ENCODE results near the gene KRTAP5-2. TPM values are rescaled to one million over a fixed set of nuclear protein-coding genes. Genes with fewer than 3 reads are reported as not detected.

Gene KRTAP5-2
- total RNA-seq, 1 donor from 2014 or later: not detected

- intact Hi-C loops (cut with DNase I): loop anchor here (10.0 kb wide), 1 partner anchor 841 kb away; the partner anchor contains the start of gene TSSC4
- Histone ChIP-seq H3K4me1 (peaks cover 7 to 26% of the 10 kb centered on the region in 2 donors), H3K27ac (peak overlapping the region; percentile 6 to 15), H3K9me3 (no peaks in the 10 kb centered on the region), H3K4me3 (no peak overlapping the region), H3K27me3 (no peaks in the 10 kb centered on the region), H3K36me3 (peaks cover 27 to 30% of the 10 kb centered on the region in 2 donors)
- TF ChIP-seq CTCF (IDR thresholded peaks at IDR 0.05): no peak
- DNase-seq (ENCODE audit: low spot score in 2 of 2): peak in 1 of 2 donors; percentile 58
Observed at GRCh38 chr11:1563697-1564534, 34.2 kb downstream of the KRTAP5-2 start.

- Histone ChIP-seq H3K4me3 (no peak overlapping the region), H3K36me3 (peaks cover 27 to 30% of the 10 kb centered on the region in 2 donors), H3K27ac (peak overlapping the region in 1 of 2 donors; percentile 18), H3K4me1 (peaks cover 8 to 30% of the 10 kb centered on the region in 2 donors), H3K9me3 (no peaks in the 10 kb centered on the region), H3K27me3 (no peaks in the 10 kb centered on the region)
- peak in 1 of 2 donors; percentile 58 for DNase-seq (ENCODE audit: low spot score in 2 of 2)
- intact Hi-C loops (cut with DNase I): loop anchor here (10.0 kb wide), 1 partner anchor 842 kb away; the partner anchor contains the start of gene TSSC4
- no peak for TF ChIP-seq CTCF (IDR thresholded peaks at IDR 0.05)
Observed at GRCh38 chr11:1563149-1563638, 34.9 kb downstream of the KRTAP5-2 start.

- H3K27ac ChIP-seq: peak overlapping the region in 1 of 2 donors; percentile 18
- TF ChIP-seq CTCF (IDR thresholded peaks at IDR 0.05): no peak
- intact Hi-C loops (cut with DNase I): loop anchor here (10.0 kb wide), 1 partner anchor 842 kb away; the partner anchor contains the start of gene TSSC4
- H3K36me3 ChIP-seq: peaks cover 29 to 33% of the 10 kb centered on the region in 2 donors
- no peak overlapping the region for H3K4me3 ChIP-seq
- DNase-seq (ENCODE audit: low spot score in 2 of 2): no peak
- peaks cover 12 to 33% of the 10 kb centered on the region in 2 donors for H3K4me1 ChIP-seq
- H3K27me3 ChIP-seq: no peaks in the 10 kb centered on the region
- H3K9me3 ChIP-seq: no peaks in the 10 kb centered on the region
Observed at GRCh38 chr11:1562469-1563148, 35.5 kb downstream of the KRTAP5-2 start.

- no peaks in the 10 kb centered on the region for H3K9me3 ChIP-seq
- H3K36me3 ChIP-seq: peaks cover 36 to 40% of the 10 kb centered on the region in 2 donors
- no peak for TF ChIP-seq CTCF (IDR thresholded peaks at IDR 0.05)
- peaks cover 14 to 39% of the 10 kb centered on the region in 2 donors for H3K4me1 ChIP-seq
- H3K27me3 ChIP-seq: no peaks in the 10 kb centered on the region
- H3K27ac ChIP-seq: no peak overlapping the region
- no peak for DNase-seq (ENCODE audit: low spot score in 2 of 2)
- intact Hi-C loops (cut with DNase I): loop anchor here (10.0 kb wide), 1 partner anchor 843 kb away; the partner anchor contains the start of gene TSSC4
- no peak overlapping the region for H3K4me3 ChIP-seq
Observed at GRCh38 chr11:1561955-1562354, 36.1 kb downstream of the KRTAP5-2 start.

GRCh38 chr11:1561266-1561665 lies 36.8 kb downstream of the KRTAP5-2 start:
- peak overlapping the region; percentile 93 to 98 for H3K27ac ChIP-seq
- H3K4me3 ChIP-seq: no peak overlapping the region
- H3K27me3 ChIP-seq: no peaks in the 10 kb centered on the region
- H3K9me3 ChIP-seq: no peaks in the 10 kb centered on the region
- TF ChIP-seq CTCF (IDR thresholded peaks at IDR 0.05): no peak
- H3K4me1 ChIP-seq: peaks cover 14 to 39% of the 10 kb centered on the region in 2 donors
- intact Hi-C loops (cut with DNase I): loop anchor here (10.0 kb wide), 1 partner anchor 844 kb away; the partner anchor contains the start of gene TSSC4
- peaks cover 36 to 42% of the 10 kb centered on the region in 2 donors for H3K36me3 ChIP-seq
- no peak for DNase-seq (ENCODE audit: low spot score in 2 of 2)

Measured in ascending aorta (tissue), 2 donors.